ENCODE data around the gene PCDH9.

PCDH9 gene

DNA sequence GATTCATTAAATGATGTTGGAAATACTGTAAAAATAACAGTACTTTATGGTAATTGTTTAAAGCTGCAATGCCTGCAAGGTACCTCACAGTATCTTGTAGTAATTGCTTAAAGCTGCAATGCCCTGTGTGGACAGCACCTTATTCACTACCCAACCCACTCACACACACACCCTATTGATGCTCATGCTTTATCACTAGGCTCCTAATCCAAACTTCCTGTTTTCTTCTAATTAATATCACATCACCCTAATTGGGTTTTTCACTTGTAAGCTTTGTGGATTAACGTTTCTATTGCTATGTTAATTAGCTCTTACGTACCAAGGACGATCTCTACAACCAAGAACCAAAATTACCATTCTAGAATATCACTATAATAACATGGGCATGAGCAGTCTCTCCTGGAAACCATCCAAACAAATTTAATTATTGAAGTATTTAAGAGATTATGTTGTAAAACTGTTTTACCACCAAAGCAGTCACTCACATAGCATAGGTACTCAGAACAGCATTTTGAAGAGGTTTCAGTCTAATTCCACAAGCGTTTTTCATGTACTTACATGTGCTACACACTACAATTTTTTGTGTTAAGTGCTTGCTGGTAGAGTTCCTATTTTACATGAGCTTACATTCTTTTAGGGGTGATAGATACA is 303.8 kb downstream of the PCDH9 start:
- H4K12ac ChIP-seq (ENCODE audit: low read depth, low read length) = no peak overlapping the region
- H3K14ac ChIP-seq (ENCODE audit: low read length) = no peak overlapping the region
- no peak overlapping the region for H2AK5ac ChIP-seq (ENCODE audit: low read length)
- H3K27ac ChIP-seq (ENCODE audit: low read depth, low read length) = no peak overlapping the region
- no peak overlapping the region for H2BK12ac ChIP-seq (ENCODE audit: low read length)
- H2BK120ac ChIP-seq (ENCODE audit: insufficient read depth, low read length, poor library complexity) = no peak overlapping the region
- no peak overlapping the region for H2AFZ ChIP-seq (ENCODE audit: insufficient read depth, low read length, poor library complexity)
- WGBS (ENCODE audit: extremely low coverage, insufficient coverage, insufficient read length) = no CpG with 5 or more reads among the region's 4 CpGs
- H3K9me3 ChIP-seq (ENCODE audit: insufficient read depth, low read depth, low read length) = no peaks in the 10 kb centered on the region
- no peak overlapping the region for H4K91ac ChIP-seq (ENCODE audit: low read depth, low read length)
- H3K9ac ChIP-seq (ENCODE audit: low read length) = no peak overlapping the region
- no peak overlapping the region for H3K4me3 ChIP-seq (ENCODE audit: low read depth, low read length)
- H3K23ac ChIP-seq (ENCODE audit: low read length) = no peak overlapping the region
- no peaks in the 10 kb centered on the region for H3K79me1 ChIP-seq (ENCODE audit: low read length)
- H3K4ac ChIP-seq (ENCODE audit: low read depth, low read length) = no peak overlapping the region
- H3K27me3 ChIP-seq (ENCODE audit: insufficient read depth, low read length) = no peaks in the 10 kb centered on the region
- H3K79me2 ChIP-seq (ENCODE audit: control insufficient read depth, insufficient read depth, low read length, poor library complexity) = no peaks in the 10 kb centered on the region
- H3K36me3 ChIP-seq (ENCODE audit: control insufficient read depth in 1 of 2, insufficient read depth in 2 of 2, low read length in 2 of 2) = no peaks in the 10 kb centered on the region
- no peak overlapping the region for H2BK5ac ChIP-seq (ENCODE audit: low read depth, low read length, poor library complexity)
- H3K4me1 ChIP-seq (ENCODE audit: control insufficient read depth in 1 of 2, insufficient read depth in 2 of 2, low read length in 2 of 2) = no peaks in the 10 kb centered on the region
- H3K18ac ChIP-seq (ENCODE audit: low read length) = no peak overlapping the region
- no peak for DNase-seq
- no peak overlapping the region for H4K8ac ChIP-seq (ENCODE audit: low read depth, low read length)
- H3K4me2 ChIP-seq (ENCODE audit: low read length) = no peak overlapping the region

DNA sequence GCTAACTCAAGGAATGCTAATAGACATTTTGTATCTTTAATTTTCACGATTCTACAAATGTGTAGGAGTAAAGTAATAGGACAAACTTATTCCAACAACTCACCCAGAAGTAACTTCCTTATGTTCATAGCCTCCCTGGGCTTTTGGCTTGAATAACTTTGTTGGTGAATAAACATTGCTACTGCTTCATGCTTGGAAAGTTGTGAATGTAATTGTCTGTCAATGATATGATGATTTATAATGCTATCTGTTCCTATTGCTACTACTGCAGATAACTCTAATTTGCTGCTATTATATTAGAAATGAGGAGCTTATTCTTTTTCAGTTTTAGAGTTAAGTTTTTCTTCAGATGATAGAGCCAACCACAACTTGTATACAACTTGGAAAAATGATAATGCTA is 307.7 kb downstream of the PCDH9 start:
- Histone ChIP-seq H3K14ac (ENCODE audit: low read length) (no peak overlapping the region), H4K8ac (ENCODE audit: low read depth, low read length) (no peak overlapping the region), H3K4ac (ENCODE audit: low read depth, low read length) (no peak overlapping the region), H3K4me3 (ENCODE audit: low read depth, low read length) (no peak overlapping the region), H3K36me3 (ENCODE audit: control insufficient read depth in 1 of 2, insufficient read depth in 2 of 2, low read length in 2 of 2) (no peaks in the 10 kb centered on the region), H4K91ac (ENCODE audit: low read depth, low read length) (no peak overlapping the region), H2AFZ (ENCODE audit: insufficient read depth, low read length, poor library complexity) (no peak overlapping the region), H2BK5ac (ENCODE audit: low read depth, low read length, poor library complexity) (no peak overlapping the region), H2BK120ac (ENCODE audit: insufficient read depth, low read length, poor library complexity) (no peak overlapping the region), H3K18ac (ENCODE audit: low read length) (no peak overlapping the region), H3K79me1 (ENCODE audit: low read length) (no peaks in the 10 kb centered on the region), H3K4me2 (ENCODE audit: low read length) (no peak overlapping the region), H3K27ac (ENCODE audit: low read depth, low read length) (no peak overlapping the region), H3K4me1 (ENCODE audit: control insufficient read depth in 1 of 2, insufficient read depth in 2 of 2, low read length in 2 of 2) (no peaks in the 10 kb centered on the region), H3K9ac (ENCODE audit: low read length) (no peak overlapping the region), H3K9me3 (ENCODE audit: insufficient read depth, low read depth, low read length) (no peaks in the 10 kb centered on the region), H3K23ac (ENCODE audit: low read length) (no peak overlapping the region), H2AK5ac (ENCODE audit: low read length) (no peak overlapping the region), H4K12ac (ENCODE audit: low read depth, low read length) (no peak overlapping the region), H2BK12ac (ENCODE audit: low read length) (no peak overlapping the region), H3K27me3 (ENCODE audit: insufficient read depth, low read length) (no peaks in the 10 kb centered on the region), H3K79me2 (ENCODE audit: control insufficient read depth, insufficient read depth, low read length, poor library complexity) (no peaks in the 10 kb centered on the region)
- WGBS (ENCODE audit: extremely low coverage, insufficient coverage, insufficient read length) = no CpG with 5 or more reads among the region's 1 CpG
- DNase-seq = no peak

DNA sequence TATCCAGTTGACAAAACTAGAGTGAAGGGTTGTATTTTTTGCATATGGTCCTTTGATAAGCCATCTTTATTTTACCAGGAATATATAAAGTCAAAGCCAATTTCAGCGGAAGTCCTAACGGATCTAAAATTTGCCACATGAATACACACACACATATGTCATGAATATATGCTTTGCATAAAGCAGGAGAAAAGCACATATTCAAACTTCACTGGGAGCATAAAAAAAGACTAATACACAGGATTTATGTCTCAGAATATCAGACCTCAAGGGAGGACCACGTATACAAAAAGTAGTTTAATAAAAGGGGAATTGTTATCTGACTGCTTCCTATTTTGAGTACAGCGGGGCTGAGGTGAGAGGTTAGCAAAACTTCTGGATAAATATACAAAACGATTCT is 308.7 kb downstream of the PCDH9 start:
- no peak overlapping the region for H2AK5ac ChIP-seq (ENCODE audit: low read length)
- H3K14ac ChIP-seq (ENCODE audit: low read length) = no peak overlapping the region
- no CpG with 5 or more reads among the region's 5 CpGs for WGBS (ENCODE audit: extremely low coverage, insufficient coverage, insufficient read length)
- no peak overlapping the region for H3K18ac ChIP-seq (ENCODE audit: low read length)
- no peak overlapping the region for H3K23ac ChIP-seq (ENCODE audit: low read length)
- no peak overlapping the region for H3K27ac ChIP-seq (ENCODE audit: low read depth, low read length)
- H4K8ac ChIP-seq (ENCODE audit: low read depth, low read length) = no peak overlapping the region
- H3K9ac ChIP-seq (ENCODE audit: low read length) = no peak overlapping the region
- no peak overlapping the region for H2BK120ac ChIP-seq (ENCODE audit: insufficient read depth, low read length, poor library complexity)
- no peaks in the 10 kb centered on the region for H3K4me1 ChIP-seq (ENCODE audit: control insufficient read depth in 1 of 2, insufficient read depth in 2 of 2, low read length in 2 of 2)
- H2AFZ ChIP-seq (ENCODE audit: insufficient read depth, low read length, poor library complexity) = no peak overlapping the region
- no peak overlapping the region for H3K4ac ChIP-seq (ENCODE audit: low read depth, low read length)
- no peaks in the 10 kb centered on the region for H3K79me1 ChIP-seq (ENCODE audit: low read length)
- H3K36me3 ChIP-seq (ENCODE audit: control insufficient read depth in 1 of 2, insufficient read depth in 2 of 2, low read length in 2 of 2) = no peaks in the 10 kb centered on the region
- H3K4me3 ChIP-seq (ENCODE audit: low read depth, low read length) = no peak overlapping the region
- no peak overlapping the region for H2BK12ac ChIP-seq (ENCODE audit: low read length)
- H4K91ac ChIP-seq (ENCODE audit: low read depth, low read length) = no peak overlapping the region
- no peaks in the 10 kb centered on the region for H3K79me2 ChIP-seq (ENCODE audit: control insufficient read depth, insufficient read depth, low read length, poor library complexity)
- no peak overlapping the region for H3K4me2 ChIP-seq (ENCODE audit: low read length)
- H3K9me3 ChIP-seq (ENCODE audit: insufficient read depth, low read depth, low read length) = no peaks in the 10 kb centered on the region
- no peaks in the 10 kb centered on the region for H3K27me3 ChIP-seq (ENCODE audit: insufficient read depth, low read length)
- H2BK5ac ChIP-seq (ENCODE audit: low read depth, low read length, poor library complexity) = no peak overlapping the region
- DNase-seq = no peak
- no peak overlapping the region for H4K12ac ChIP-seq (ENCODE audit: low read depth, low read length)

DNA sequence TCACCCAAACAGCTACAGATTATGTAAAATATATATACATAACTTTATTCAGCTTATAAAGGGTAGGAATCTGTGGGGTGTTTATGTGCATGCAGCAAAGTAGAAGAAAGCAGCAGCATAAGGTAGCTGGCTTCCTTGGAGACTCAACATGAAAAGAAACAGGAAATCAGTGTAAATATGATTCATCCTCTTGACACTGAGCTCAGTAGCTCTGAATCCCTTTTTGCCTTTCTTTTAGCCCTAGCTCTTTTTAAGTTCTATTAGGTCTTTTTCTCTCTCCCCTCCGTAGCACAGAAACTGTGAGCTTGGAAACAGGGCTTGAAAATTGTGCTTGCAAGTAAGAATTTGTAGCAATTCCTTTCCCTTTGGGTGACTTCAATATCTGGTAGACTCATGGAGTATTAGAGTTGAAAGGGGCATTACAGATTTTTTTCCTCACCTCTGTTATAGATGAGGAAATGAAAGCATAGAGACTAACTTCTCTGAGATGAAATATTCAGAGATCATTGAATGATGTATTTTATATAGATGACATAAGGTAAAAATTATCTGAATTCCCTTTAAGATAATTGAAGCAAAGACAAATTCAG is 314.4 kb downstream of the PCDH9 start:
- no CpG with 5 or more reads among the region's 1 CpG for WGBS (ENCODE audit: extremely low coverage, insufficient coverage, insufficient read length)

More for the DNA sequence above, 314.4 kb downstream of the PCDH9 start:
- no peak overlapping the region for H4K8ac ChIP-seq (ENCODE audit: low read depth, low read length)
- no peak overlapping the region for H3K18ac ChIP-seq (ENCODE audit: low read length)
- no peak overlapping the region for H2AFZ ChIP-seq (ENCODE audit: insufficient read depth, low read length, poor library complexity)
- no peak overlapping the region for H3K27ac ChIP-seq (ENCODE audit: low read depth, low read length)
- H2BK12ac ChIP-seq (ENCODE audit: low read length) = no peak overlapping the region
- no peaks in the 10 kb centered on the region for H3K9me3 ChIP-seq (ENCODE audit: insufficient read depth, low read depth, low read length)
- no peak overlapping the region for H3K9ac ChIP-seq (ENCODE audit: low read length)
- H3K4me3 ChIP-seq (ENCODE audit: low read depth, low read length) = no peak overlapping the region
- no peaks in the 10 kb centered on the region for H3K79me1 ChIP-seq (ENCODE audit: low read length)
- DNase-seq = no peak
- H3K14ac ChIP-seq (ENCODE audit: low read length) = no peak overlapping the region
- H3K23ac ChIP-seq (ENCODE audit: low read length) = no peak overlapping the region
- H3K36me3 ChIP-seq (ENCODE audit: control insufficient read depth in 1 of 2, insufficient read depth in 2 of 2, low read length in 2 of 2) = no peaks in the 10 kb centered on the region
- no peaks in the 10 kb centered on the region for H3K27me3 ChIP-seq (ENCODE audit: insufficient read depth, low read length)
- H4K91ac ChIP-seq (ENCODE audit: low read depth, low read length) = no peak overlapping the region
- no peak overlapping the region for H2AK5ac ChIP-seq (ENCODE audit: low read length)
- no peak overlapping the region for H3K4ac ChIP-seq (ENCODE audit: low read depth, low read length)
- H2BK5ac ChIP-seq (ENCODE audit: low read depth, low read length, poor library complexity) = no peak overlapping the region
- no peaks in the 10 kb centered on the region for H3K79me2 ChIP-seq (ENCODE audit: control insufficient read depth, insufficient read depth, low read length, poor library complexity)
- no peak overlapping the region for H3K4me2 ChIP-seq (ENCODE audit: low read length)
- H3K4me1 ChIP-seq (ENCODE audit: control insufficient read depth in 1 of 2, insufficient read depth in 2 of 2, low read length in 2 of 2) = no peaks in the 10 kb centered on the region
- H4K12ac ChIP-seq (ENCODE audit: low read depth, low read length) = no peak overlapping the region
- H2BK120ac ChIP-seq (ENCODE audit: insufficient read depth, low read length, poor library complexity) = no peak overlapping the region

Data from trophoblast cell (in vitro differentiated cells and primary cell).